Measurements from ENCODE around the gene C16orf46.

GRCh38 chr16:81018496-81018895 is 58.5 kb downstream of the C16orf46 start:
- TF ChIP-seq EZH2 (IDR thresholded peaks at IDR 0.05; ENCODE audit: borderline replicate concordance, low read depth, low read length, severe bottlenecking), result no peak
- no peak for TF ChIP-seq CTCF (IDR thresholded peaks at IDR 0.05; ENCODE audit: borderline replicate concordance, extremely low read depth, low read length, poor library complexity, severe bottlenecking)
